Nephron (organoid): ENCODE results near the gene ARHGAP4.
A peak's percentile ranks its signal among the peaks of the same experiment; 100 is the strongest.

Experiments used
- H3K27ac Mint-ChIP-seq, 3 experiments: 2 replicates each; pipeline ENCODE4 v1.8.0; 2020; ENCODE audit warnings: mixed read lengths in 3 of 3, mild to moderate bottlenecking in 2 of 3, moderate library complexity in 1 of 3
- H3K27me3 Mint-ChIP-seq: 2 replicates; pipeline ENCODE4 v1.8.0; 2021; ENCODE audit warnings: low read depth, mild to moderate bottlenecking, moderate library complexity, mixed read lengths
- H3K36me3 Mint-ChIP-seq: 2 replicates; pipeline ENCODE4 v1.8.0; 2020; ENCODE audit warnings: low read depth, mixed read lengths
- H3K4me1 Mint-ChIP-seq: 2 replicates; pipeline ENCODE4 v1.8.0; 2020; ENCODE audit warnings: mixed read lengths
- H3K4me3 Mint-ChIP-seq, 3 experiments: 2 replicates each; pipeline ENCODE4 v1.8.0; 2020; ENCODE audit warnings: mild to moderate bottlenecking in 3 of 3, mixed read lengths in 3 of 3, moderate library complexity in 2 of 3
- H3K9me3 Mint-ChIP-seq: 2 replicates; pipeline ENCODE4 v1.8.0; 2020; ENCODE audit warnings: mixed read lengths
- TF ChIP-seq, protein P1 (sequence below), 3 experiments: fragments of 200-600 bp; sonication (generic); IDR thresholded peaks; one replicate each; pipeline ENCODE4 v1.5.0; 2021; ENCODE audit warnings: antibody characterized with exemption in 3 of 3; ENCODE audit not compliant: unreplicated experiment in 3 of 3

ARHGAP4 gene

DNA sequence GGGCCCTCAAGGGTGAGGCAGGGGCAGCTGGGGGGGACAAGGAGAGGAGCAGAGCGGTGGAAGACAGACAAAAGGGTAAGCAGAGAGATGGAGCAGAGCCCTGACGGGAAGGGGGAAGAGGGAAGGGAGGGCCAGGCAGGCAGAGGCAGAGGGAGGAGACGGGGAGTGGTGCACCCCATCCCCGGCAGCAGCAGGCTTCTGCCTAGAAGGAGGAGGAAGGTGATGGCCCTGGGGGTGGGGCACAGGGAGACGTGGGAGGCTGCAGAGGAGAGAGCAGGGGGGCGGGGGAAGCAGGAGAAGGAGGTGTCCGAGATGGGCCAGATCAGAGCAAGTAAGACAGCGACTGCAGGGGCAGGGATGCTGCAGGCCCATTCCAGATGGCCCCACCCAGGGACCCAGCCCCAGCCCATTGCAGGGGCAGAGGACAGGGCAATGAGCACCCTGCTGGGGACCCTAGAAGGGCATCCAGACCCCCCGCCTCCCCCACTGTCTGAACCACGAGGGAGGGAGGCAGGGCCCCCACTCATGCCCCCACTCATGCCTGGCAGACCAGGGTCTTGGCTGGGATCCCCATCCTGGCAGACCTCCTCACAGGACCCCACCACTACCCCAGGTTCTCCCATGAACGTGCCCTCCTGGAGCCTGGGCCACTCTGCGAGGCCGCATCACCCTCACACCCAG, 42.8 kb downstream of the ARHGAP4 start:
- Mint-ChIP-seq H3K9me3 (peaks cover 16% of the 10 kb centered on the region), H3K4me1 (peaks cover 8% of the 10 kb centered on the region), H3K27me3 (peaks cover 47% of the 10 kb centered on the region), H3K4me3 (peak overlapping the region in 1 of 3 experiments; percentile 19), H3K27ac (no peak overlapping the region), H3K36me3 (no peaks in the 10 kb centered on the region)
- TF ChIP-seq, protein P1, sequence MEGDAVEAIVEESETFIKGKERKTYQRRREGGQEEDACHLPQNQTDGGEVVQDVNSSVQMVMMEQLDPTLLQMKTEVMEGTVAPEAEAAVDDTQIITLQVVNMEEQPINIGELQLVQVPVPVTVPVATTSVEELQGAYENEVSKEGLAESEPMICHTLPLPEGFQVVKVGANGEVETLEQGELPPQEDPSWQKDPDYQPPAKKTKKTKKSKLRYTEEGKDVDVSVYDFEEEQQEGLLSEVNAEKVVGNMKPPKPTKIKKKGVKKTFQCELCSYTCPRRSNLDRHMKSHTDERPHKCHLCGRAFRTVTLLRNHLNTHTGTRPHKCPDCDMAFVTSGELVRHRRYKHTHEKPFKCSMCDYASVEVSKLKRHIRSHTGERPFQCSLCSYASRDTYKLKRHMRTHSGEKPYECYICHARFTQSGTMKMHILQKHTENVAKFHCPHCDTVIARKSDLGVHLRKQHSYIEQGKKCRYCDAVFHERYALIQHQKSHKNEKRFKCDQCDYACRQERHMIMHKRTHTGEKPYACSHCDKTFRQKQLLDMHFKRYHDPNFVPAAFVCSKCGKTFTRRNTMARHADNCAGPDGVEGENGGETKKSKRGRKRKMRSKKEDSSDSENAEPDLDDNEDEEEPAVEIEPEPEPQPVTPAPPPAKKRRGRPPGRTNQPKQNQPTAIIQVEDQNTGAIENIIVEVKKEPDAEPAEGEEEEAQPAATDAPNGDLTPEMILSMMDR (IDR thresholded peaks at IDR 0.05; ENCODE audit: unreplicated experiment in 3 of 3) = no peak

GRCh38 chrX:153882557-153882956, 43.5 kb downstream of the ARHGAP4 start:
- TF ChIP-seq, protein P1 (IDR thresholded peaks at IDR 0.05; ENCODE audit: unreplicated experiment in 3 of 3) = no peak
- Mint-ChIP-seq H3K4me1 (peaks cover 12% of the 10 kb centered on the region), H3K9me3 (peaks cover 14% of the 10 kb centered on the region), H3K4me3 (no peak overlapping the region), H3K27me3 (peaks cover 40% of the 10 kb centered on the region), H3K36me3 (no peaks in the 10 kb centered on the region), H3K27ac (no peak overlapping the region)

- H3K27me3 Mint-ChIP-seq = peaks cover 35% of the 10 kb centered on the region
- TF ChIP-seq, protein P1 (IDR thresholded peaks at IDR 0.05; ENCODE audit: unreplicated experiment in 3 of 3) = no peak
- no peaks in the 10 kb centered on the region for H3K36me3 Mint-ChIP-seq
- H3K4me3 Mint-ChIP-seq = no peak overlapping the region
- peaks cover 12% of the 10 kb centered on the region for H3K4me1 Mint-ChIP-seq
- H3K9me3 Mint-ChIP-seq = peaks cover 12% of the 10 kb centered on the region
- H3K27ac Mint-ChIP-seq = no peak overlapping the region
These were observed 44.0 kb downstream of the ARHGAP4 start for GRCh38 chrX:153882086-153882498.

DNA sequence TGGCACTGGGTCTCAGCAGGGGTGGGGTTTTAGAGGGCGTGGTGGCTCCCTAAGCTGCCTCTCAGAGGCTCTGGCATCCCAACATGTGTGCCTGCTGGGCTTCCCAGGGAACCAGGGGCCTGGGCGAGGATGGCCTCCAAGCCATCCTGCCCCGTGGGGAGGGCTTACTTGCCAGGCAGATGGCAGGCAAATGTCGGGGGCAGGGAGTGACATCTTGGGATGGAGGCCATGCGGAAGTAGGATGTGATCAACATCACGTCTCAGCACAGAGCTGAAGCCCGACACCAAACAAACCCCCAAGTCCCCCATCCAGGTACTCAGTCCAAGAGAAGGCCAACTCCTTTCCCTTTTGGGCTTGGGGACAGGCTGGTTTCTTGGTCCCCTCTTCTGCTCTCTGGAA, 44.8 kb downstream of the ARHGAP4 start:
- Mint-ChIP-seq H3K27me3 (peaks cover 33% of the 10 kb centered on the region), H3K4me1 (peaks cover 12% of the 10 kb centered on the region), H3K36me3 (no peaks in the 10 kb centered on the region), H3K27ac (no peak overlapping the region), H3K4me3 (no peak overlapping the region), H3K9me3 (peaks cover 14% of the 10 kb centered on the region)
- TF ChIP-seq, protein P1 (IDR thresholded peaks at IDR 0.05; ENCODE audit: unreplicated experiment in 3 of 3) = no peak

DNA sequence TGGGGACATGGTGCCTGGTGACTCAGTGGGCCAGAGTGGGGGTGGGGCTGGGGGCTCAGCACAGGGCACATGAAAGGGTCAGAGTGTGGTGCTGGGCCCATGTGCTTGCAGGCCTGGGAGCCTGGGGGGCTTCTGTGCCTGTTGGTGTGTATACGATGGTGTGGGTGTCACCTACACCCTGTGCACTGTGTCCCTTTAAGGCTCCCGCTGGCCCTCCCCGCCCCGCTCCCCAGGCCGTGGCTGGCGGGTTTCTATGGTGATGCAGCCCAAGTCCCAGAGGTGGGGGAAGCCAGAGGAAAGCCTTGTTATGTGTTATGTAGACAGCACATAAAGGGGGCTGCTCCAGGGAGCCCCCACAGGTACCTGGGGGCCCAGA, 45.6 kb downstream of the ARHGAP4 start:
- Mint-ChIP-seq H3K4me3 (no peak overlapping the region), H3K27me3 (peaks cover 33% of the 10 kb centered on the region), H3K27ac (no peak overlapping the region), H3K9me3 (peaks cover 17% of the 10 kb centered on the region), H3K4me1 (peaks cover 12% of the 10 kb centered on the region), H3K36me3 (no peaks in the 10 kb centered on the region)
- TF ChIP-seq, protein P1 (IDR thresholded peaks at IDR 0.05; ENCODE audit: unreplicated experiment in 3 of 3) = no peak
